Left hindlimb (tissue), 1 donor: ENCODE measurements around the gene OLFM1.
"Not testable (repeated sequence)": the region's sequence is repeated elsewhere in the genome, so short reads cannot be mapped to it uniquely, and the experiment has no call there.

Experiments
- DNase-seq: peaks from one replicate; pipeline ENCODE4 v3.0.0-alpha.2; 2018

The OLFM1 gene

GRCh38 chr9:135135929-135136315 is 48.5 kb downstream of the OLFM1 start:
- DNase-seq, result no peak

- no peak for DNase-seq
Observed at GRCh38 chr9:135136481-135136880, 49.0 kb downstream of the OLFM1 start.

- no peak for DNase-seq
Observed at GRCh38 chr9:135136991-135137832, 49.7 kb downstream of the OLFM1 start.

- no peak for DNase-seq
Observed at GRCh38 chr9:135138078-135138855, 50.8 kb downstream of the OLFM1 start.

- DNase-seq, result peak; percentile 17
Observed at GRCh38 chr9:135139366-135139959, 52.0 kb downstream of the OLFM1 start.

- DNase-seq, result no peak
Observed at GRCh38 chr9:135141183-135141774, 53.8 kb downstream of the OLFM1 start.

- DNase-seq, result no peak
Observed at GRCh38 chr9:135144581-135145170, 57.2 kb downstream of the OLFM1 start.

- DNase-seq, result no peak
Observed at GRCh38 chr9:135145312-135145711, 57.8 kb downstream of the OLFM1 start.

GRCh38 chr9:135146241-135146640 is 58.8 kb downstream of the OLFM1 start:
- DNase-seq, result no peak

GRCh38 chr9:135146766-135147473 is 59.5 kb downstream of the OLFM1 start:
- DNase-seq, result no peak

- no peak for DNase-seq
Observed at GRCh38 chr9:135147474-135147805, 60.0 kb downstream of the OLFM1 start.

GRCh38 chr9:135147938-135148337 is 60.5 kb downstream of the OLFM1 start:
- no peak for DNase-seq

GRCh38 chr9:135148386-135148785 is 60.9 kb downstream of the OLFM1 start:
- no peak for DNase-seq

- DNase-seq, result not testable (repeated sequence)
Observed at GRCh38 chr9:135149901-135150300, 62.4 kb downstream of the OLFM1 start.

GRCh38 chr9:135150981-135151380 is 63.5 kb downstream of the OLFM1 start:
- DNase-seq, result no peak

GRCh38 chr9:135151757-135152613 is 64.5 kb downstream of the OLFM1 start:
- no peak for DNase-seq

GRCh38 chr9:135152614-135153334 is 65.3 kb downstream of the OLFM1 start:
- DNase-seq, result no peak

- DNase-seq, result no peak
Observed at GRCh38 chr9:135154050-135154615, 66.7 kb downstream of the OLFM1 start.

- DNase-seq, result no peak
Observed at GRCh38 chr9:135155396-135155795, 67.9 kb downstream of the OLFM1 start.
